Gastrocnemius medialis (tissue), 4 donors: ENCODE data around the gene WDHD1.
"Not testable (repeated sequence)": the region's sequence is repeated elsewhere in the genome, so short reads cannot be mapped to it uniquely, and the experiment has no call there.

ENCODE experiments used
- CTCF ChIP-seq, 5 experiments: fragments of 450-650 bp in 3 of 5; fragments of 200-600 bp in 2 of 5; sonication (generic) in 2 of 5; IDR thresholded peaks in 4 of 5; conservative IDR thresholded peaks in 1 of 5; 1 replicate in 4 of 5; 2 replicates in 1 of 5; pipeline ENCODE4 v1.5.1; 2016 to 2019; ENCODE audit warnings: antibody characterized with exemption in 5 of 5, mild to moderate bottlenecking in 3 of 5, moderate library complexity in 3 of 5
- POLR2A ChIP-seq, 2 donors: fragments of 450-650 bp; IDR thresholded peaks; one replicate each; pipeline ENCODE4 v1.6.1; 2017; ENCODE audit warnings: antibody characterized with exemption in 2 of 2, mild to moderate bottlenecking in 2 of 2, moderate library complexity in 2 of 2

GRCh38 chr14:54908973-54909372, 117.9 kb downstream of the WDHD1 start:
- not testable (repeated sequence) for TF ChIP-seq CTCF (IDR thresholded peaks at IDR 0.05 in 4 of 5, conservative IDR thresholded peaks at IDR 0.05 in 1 of 5); POLR2A (IDR thresholded peaks at IDR 0.05)
